Activated CD8-positive, alpha-beta T cell treated with anti-CD3 and anti-CD28 coated beads for 36 hours (primary cell): ENCODE measurements around the gene CELSR1. TPM values are rescaled to one million over a fixed set of nuclear protein-coding genes. Genes with fewer than 3 reads are reported as not detected.
A peak's percentile ranks its signal among the peaks of the same experiment; 100 is the strongest.

Experiments
- ATAC-seq: fragments of 200-7000 bp; cut with Tn5 transposase; one replicate; pipeline ENCODE4 v1.10.0; 2021; ENCODE audit warnings: mild to moderate bottlenecking, moderate library complexity
- CTCF ChIA-PET: fragments of 350-600 bp; sonication (Branson Sonifier 250); formaldehyde crosslinking; loops from one replicate; lab custom pipeline; 2021; ENCODE audit warnings: antibody characterized with exemption; lab: Charles Lee
- POLR2A ChIA-PET: fragments of 350-600 bp; sonication (Branson Sonifier 250); formaldehyde crosslinking; loops from one replicate; lab custom pipeline; 2021; ENCODE audit warnings: antibody characterized with exemption; lab: Charles Lee
- DNase-seq: peaks from one replicate; pipeline ENCODE4 v3.0.0-alpha.2; 2020
- H3K27ac Mint-ChIP-seq: one replicate; pipeline ENCODE4 v1.8.0; 2021; ENCODE audit warnings: mild to moderate bottlenecking, mixed read lengths
- H3K27me3 Mint-ChIP-seq: one replicate; pipeline ENCODE4 v1.8.0; 2021; ENCODE audit warnings: mixed read lengths
- H3K36me3 Mint-ChIP-seq: one replicate; pipeline ENCODE4 v1.8.0; 2021; ENCODE audit warnings: low read depth, mixed read lengths
- H3K4me1 Mint-ChIP-seq: one replicate; pipeline ENCODE4 v1.8.0; 2021; ENCODE audit warnings: low read depth, mixed read lengths
- H3K4me3 Mint-ChIP-seq: one replicate; pipeline ENCODE4 v1.8.0; 2021; ENCODE audit warnings: mild to moderate bottlenecking, moderate library complexity, mixed read lengths
- H3K9me3 Mint-ChIP-seq: one replicate; pipeline ENCODE4 v1.8.0; 2021; ENCODE audit warnings: mixed read lengths
- intact Hi-C: fragments of 100-400 bp; cut with micrococcal nuclease; formaldehyde crosslinking; loops from one replicate; pipeline ENCODE4 v1.10.0; 2022
- total RNA-seq, 2 experiments: library from RNA; stranded (reverse); gene quantifications; one replicate each; pipeline ENCODE4 v1.2.3, GENCODE V29; 2021
- TF ChIP-seq, protein P1 (sequence below): fragments of 200-600 bp; IDR thresholded peaks from one replicate; pipeline ENCODE4 v1.8.0; 2022; ENCODE audit warnings: antibody characterized with exemption, mild to moderate bottlenecking

CELSR1 gene
- total RNA-seq, 2 experiments from 2014 or later: 0.25 to 0.36 TPM

DNA sequence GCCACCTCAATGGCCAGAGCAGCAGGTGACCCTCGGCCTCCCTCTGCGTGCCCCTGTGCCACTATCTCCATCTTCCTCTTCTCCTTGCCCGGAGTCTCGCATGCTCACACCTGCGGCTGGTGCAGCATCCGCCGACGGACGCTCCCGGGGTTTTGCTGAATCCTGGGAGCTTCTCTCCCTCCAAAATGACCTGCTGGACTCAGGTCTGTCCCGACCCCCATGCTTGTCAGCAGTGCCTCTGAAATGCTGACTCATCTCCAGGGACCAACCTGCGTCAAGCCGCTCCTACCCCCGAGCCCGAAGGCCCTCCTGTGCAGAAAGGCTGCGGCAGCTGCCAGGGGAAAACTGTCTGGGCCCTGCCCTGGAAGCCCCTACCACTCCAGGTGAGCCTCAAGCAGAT, 58.4 kb downstream of the CELSR1 start:
- H3K27me3 Mint-ChIP-seq: peaks cover 10% of the 10 kb centered on the region
- no peak overlapping the region for H3K27ac Mint-ChIP-seq
- intact Hi-C loops: no loop called here
- DNase-seq: no peak
- H3K4me3 Mint-ChIP-seq: no peak overlapping the region
- H3K36me3 Mint-ChIP-seq: no peaks in the 10 kb centered on the region
- ChIA-PET POLR2A (interaction anchor here (0.6 to 1.2 kb wide), 2 partner anchors 9 to 113 kb away, joined by 3 read pairs; no protein-coding TSS in a partner anchor), CTCF (no interaction called here)
- peaks cover 9% of the 10 kb centered on the region for H3K4me1 Mint-ChIP-seq
- no peak for ATAC-seq
- TF ChIP-seq, protein P1, sequence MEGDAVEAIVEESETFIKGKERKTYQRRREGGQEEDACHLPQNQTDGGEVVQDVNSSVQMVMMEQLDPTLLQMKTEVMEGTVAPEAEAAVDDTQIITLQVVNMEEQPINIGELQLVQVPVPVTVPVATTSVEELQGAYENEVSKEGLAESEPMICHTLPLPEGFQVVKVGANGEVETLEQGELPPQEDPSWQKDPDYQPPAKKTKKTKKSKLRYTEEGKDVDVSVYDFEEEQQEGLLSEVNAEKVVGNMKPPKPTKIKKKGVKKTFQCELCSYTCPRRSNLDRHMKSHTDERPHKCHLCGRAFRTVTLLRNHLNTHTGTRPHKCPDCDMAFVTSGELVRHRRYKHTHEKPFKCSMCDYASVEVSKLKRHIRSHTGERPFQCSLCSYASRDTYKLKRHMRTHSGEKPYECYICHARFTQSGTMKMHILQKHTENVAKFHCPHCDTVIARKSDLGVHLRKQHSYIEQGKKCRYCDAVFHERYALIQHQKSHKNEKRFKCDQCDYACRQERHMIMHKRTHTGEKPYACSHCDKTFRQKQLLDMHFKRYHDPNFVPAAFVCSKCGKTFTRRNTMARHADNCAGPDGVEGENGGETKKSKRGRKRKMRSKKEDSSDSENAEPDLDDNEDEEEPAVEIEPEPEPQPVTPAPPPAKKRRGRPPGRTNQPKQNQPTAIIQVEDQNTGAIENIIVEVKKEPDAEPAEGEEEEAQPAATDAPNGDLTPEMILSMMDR: no peak
- H3K9me3 Mint-ChIP-seq: peaks cover 9% of the 10 kb centered on the region

- Mint-ChIP-seq H3K4me3 (no peak overlapping the region), H3K27me3 (peaks cover 10% of the 10 kb centered on the region), H3K27ac (no peak overlapping the region), H3K4me1 (peaks cover 5% of the 10 kb centered on the region), H3K9me3 (peaks cover 9% of the 10 kb centered on the region), H3K36me3 (no peaks in the 10 kb centered on the region)
- ChIA-PET POLR2A (interaction anchor here (1.2 kb wide), 1 partner anchor 10 kb away, joined by 3 read pairs; no protein-coding TSS in a partner anchor), CTCF (no interaction called here)
- intact Hi-C loops: no loop called here
- ATAC-seq (no peak), DNase-seq (no peak)
- TF ChIP-seq, protein P1: no peak
Measured at GRCh38 chr22:46478083-46478551, 59.3 kb downstream of the CELSR1 start.

- no peaks in the 10 kb centered on the region for H3K36me3 Mint-ChIP-seq
- peaks cover 5% of the 10 kb centered on the region for H3K4me1 Mint-ChIP-seq
- TF ChIP-seq, protein P1: no peak
- peaks cover 7% of the 10 kb centered on the region for H3K27me3 Mint-ChIP-seq
- H3K27ac Mint-ChIP-seq: no peak overlapping the region
- ATAC-seq (peak; percentile 69), DNase-seq (peak; percentile 25)
- POLR2A ChIA-PET: no interaction called here
- intact Hi-C loops: no loop called here
- CTCF ChIA-PET: no interaction called here
- H3K4me3 Mint-ChIP-seq: no peak overlapping the region
- H3K9me3 Mint-ChIP-seq: peaks cover 6% of the 10 kb centered on the region
Measured at GRCh38 chr22:46476547-46476941, 60.9 kb downstream of the CELSR1 start.

- H3K27ac Mint-ChIP-seq: no peak overlapping the region
- no peak overlapping the region for H3K4me3 Mint-ChIP-seq
- peaks cover 7% of the 10 kb centered on the region for H3K27me3 Mint-ChIP-seq
- CTCF ChIA-PET: no interaction called here
- peaks cover 6% of the 10 kb centered on the region for H3K9me3 Mint-ChIP-seq
- intact Hi-C loops: no loop called here
- DNase-seq: no peak
- H3K4me1 Mint-ChIP-seq: peaks cover 5% of the 10 kb centered on the region
- TF ChIP-seq, protein P1: no peak
- H3K36me3 Mint-ChIP-seq: no peaks in the 10 kb centered on the region
- no peak for ATAC-seq
- POLR2A ChIA-PET: no interaction called here
Measured at GRCh38 chr22:46473896-46474557, 63.4 kb downstream of the CELSR1 start.

DNA sequence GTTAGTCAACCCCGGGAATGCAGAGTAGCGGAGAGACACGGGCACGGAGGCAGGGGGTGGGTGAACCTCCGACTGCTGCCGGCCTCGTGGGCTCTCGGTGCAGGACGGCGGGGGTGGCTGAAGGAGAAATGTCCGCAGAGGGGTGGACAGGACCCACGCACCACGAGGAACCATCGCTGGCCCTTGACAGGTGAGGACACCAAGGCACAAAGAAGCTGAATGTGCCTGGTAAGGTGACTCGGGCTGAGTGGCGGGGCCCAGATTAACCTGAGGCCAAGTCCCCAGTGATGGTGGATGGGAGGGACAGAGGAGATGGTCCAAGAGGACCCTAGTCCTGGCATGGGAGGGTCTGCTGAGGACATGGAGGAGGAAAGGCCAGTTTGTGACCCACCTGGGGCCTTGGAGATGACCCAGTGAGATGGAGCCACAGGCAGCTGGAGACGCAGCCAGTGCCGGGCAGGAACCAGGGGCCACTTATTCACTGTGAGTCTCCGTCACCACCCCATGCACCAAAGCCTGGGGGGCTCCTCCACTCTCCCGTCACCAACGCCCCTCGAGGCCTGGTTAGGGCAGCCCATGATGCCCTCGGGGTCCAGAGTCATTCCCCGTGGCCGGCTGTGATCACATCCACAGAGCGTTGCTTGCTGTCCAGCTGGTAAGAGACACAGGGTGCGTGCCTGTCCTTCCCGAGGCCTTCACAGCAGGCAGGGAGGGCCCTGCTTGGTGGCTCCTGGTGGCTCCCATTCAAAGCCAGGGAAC, 64.2 kb downstream of the CELSR1 start:
- Mint-ChIP-seq H3K4me3 (no peak overlapping the region), H3K4me1 (peaks cover 5% of the 10 kb centered on the region), H3K27ac (no peak overlapping the region), H3K27me3 (peaks cover 6% of the 10 kb centered on the region), H3K36me3 (no peaks in the 10 kb centered on the region), H3K9me3 (peaks cover 6% of the 10 kb centered on the region)
- CTCF ChIA-PET: no interaction called here
- POLR2A ChIA-PET: no interaction called here
- TF ChIP-seq, protein P1: no peak
- intact Hi-C loops: no loop called here
- no peak for DNase-seq
- no peak for ATAC-seq
